Measurements from ENCODE around the gene DKK1. TPM values are rescaled to one million over a fixed set of nuclear protein-coding genes. Genes with fewer than 3 reads are reported as not detected.
A peak's percentile ranks its signal among the peaks of the same experiment; 100 is the strongest.
"Not testable (repeated sequence)": the region's sequence is repeated elsewhere in the genome, so short reads cannot be mapped to it uniquely, and the experiment has no call there.

DKK1 gene
- total RNA-seq, 1 donor from 2014 or later = 26.5 TPM

DNA sequence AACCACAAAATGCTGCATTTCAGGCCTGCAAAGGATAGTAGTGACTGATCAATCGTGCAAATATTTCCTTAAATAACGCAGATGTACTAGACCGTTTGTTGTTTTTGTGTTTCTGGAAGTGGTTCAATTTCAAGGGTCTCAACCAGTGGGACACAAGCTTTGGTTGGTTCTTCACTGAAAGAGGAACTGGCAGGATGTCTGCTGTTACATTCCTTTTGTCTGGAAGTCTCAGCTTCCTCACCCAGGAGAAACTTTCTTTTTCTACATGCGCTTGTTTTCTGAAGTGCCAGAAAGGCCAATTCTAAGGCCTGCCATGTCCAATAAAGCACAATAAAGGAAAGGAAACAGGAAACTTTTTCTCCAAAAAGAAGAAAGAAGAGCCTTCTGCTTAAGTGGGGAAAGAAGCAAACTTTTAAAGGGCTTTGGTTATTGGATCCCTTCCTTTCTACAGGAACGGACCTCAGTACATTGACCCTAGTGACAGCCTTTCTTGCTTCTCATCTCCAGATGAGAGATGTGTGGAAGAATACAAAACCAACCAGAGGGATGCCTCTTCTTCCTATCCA lies 4.1 kb downstream of the DKK1 start:
- peak; percentile 25 for DNase-seq (ENCODE audit: low spot score)

DNA sequence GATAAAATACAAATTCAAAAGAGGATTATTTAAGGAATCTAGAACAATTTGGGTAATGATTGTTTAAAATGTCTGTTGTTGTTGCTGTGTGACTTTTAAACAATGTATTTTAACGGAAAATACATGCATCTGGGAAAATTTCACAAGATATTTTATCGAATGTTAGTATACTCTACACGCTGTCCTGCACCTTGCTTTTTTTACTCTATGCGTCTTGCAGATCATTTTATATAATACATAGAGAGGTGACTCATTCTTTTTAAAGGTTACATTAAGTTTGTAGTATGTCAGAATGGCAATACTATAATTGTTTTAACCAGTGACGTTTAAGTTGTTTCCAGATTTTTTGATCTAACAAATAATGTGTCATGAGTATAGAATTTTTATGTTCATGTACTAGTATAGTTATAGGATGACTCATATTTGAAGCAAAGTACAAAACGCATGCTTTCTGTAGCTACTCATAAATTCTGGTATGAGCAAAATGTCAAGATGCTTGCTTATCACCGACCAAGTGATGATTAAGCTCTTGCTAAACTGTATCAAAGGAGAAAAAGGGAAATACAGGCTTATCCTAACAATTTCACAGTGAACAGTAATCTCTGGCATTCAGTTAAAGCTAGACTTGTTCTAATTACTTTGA lies 4.9 kb downstream of the DKK1 start:
- DNase-seq (ENCODE audit: low spot score) = peak; percentile 91

DNA sequence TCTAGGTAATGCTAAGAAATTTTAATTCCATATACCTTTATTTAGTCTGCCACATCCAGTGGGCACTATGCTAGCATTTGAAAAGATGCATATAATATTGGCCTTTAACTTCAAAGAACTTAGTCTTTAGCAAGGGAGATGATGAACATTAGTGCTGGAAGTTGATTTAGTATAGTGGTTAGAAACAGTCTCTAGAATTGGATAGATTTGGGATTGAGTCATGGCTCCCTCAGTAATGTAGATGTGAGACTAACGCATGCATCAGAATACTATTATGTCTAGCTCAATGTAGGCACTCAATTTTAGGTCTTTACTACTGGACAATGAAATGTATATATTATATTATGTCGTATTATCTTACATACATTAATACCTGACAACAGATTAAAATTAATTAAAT lies 5.8 kb downstream of the DKK1 start:
- DNase-seq (ENCODE audit: low spot score) = no peak

DNA sequence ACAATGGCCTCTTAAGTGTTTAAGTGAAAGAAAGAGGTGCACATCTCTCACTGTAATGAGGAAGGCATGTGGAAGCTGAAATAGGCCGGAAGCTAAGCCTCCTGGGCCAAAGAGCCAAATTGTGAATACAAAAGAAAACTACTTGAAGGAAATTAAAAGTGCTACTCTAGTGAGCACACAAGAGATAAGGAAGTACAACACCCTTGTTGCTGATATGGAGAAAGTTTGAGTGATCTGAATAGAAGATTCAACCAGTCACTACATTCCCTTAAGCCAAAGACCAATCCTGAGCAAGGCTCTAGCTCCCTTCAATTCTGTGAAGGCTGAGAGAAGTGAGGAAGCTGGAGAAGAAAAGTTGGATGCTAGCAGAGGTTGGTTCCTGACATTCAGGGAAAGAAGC lies 8.2 kb downstream of the DKK1 start:
- DNase-seq (ENCODE audit: low spot score) = no peak

DNA sequence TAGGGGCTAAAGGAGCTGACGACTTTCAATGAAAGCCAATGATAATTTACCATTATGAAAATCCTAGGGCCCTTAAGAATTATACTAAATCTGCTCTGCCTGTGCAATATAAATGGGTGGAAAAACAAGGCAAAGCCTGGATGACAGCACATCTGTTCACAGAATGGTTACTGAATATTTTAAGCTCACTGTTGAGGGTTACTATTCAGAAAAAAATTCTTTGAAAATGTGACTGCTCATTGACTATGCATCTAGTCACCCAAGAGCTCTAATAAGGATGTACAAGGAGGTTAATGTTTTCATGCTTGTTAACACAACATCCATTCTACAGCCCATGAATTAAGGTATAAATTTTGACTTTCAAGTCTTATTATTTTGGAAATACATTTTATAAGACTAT lies 8.9 kb downstream of the DKK1 start:
- no peak for DNase-seq (ENCODE audit: low spot score)

DNA sequence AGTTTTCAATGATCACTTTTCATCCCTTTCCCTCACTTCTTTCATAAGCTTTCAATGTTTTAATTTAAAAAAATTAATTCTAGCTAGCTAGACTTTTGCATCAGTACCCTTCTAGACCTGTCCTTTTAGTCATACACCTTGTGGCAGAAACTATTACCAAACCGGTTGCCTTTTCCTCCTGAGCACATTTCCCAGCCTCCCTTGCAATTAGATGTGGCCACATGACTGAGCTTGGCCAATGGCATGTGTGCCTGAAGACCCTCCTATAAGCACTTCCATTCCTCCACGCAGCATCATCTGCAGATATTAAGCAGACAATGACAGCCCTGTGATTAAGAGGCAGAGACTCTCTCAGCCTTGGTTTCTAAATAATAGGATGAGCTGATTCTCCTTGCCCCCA lies 12.3 kb downstream of the DKK1 start:
- DNase-seq (ENCODE audit: low spot score) = no peak

DNA sequence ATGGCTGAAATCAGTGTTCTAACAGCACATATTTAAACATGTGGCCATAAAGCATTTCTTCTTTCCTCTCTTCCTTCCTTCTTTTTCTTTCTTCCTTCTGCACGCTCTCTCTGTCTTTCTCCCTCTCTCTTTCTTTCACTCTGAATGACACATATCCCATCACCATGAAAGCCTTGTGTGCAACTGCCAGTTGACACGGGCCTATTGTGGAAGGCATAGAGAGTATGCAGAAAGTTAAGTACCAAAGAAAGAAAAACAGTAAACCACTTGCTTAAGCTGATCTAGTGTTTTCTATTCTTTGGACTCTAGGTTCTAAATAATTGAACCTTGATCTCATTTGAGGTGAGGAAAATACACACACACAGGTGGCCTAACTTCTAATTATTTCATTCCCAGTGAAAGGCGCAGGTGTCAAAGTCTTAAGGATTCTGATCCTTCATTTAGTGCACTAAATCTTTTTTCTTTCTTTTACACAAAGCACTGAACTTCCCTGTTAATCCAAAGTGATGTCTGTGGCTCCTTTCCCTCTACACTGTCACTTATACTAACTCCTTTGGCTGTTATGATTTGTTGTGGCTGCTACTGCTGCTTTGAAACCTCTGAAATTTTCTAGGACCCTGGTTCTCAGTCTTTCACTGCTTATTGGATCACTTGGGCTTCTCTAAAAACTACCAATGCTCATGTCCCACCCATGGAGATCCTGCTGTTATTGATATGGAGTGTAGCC lies 17.7 kb downstream of the DKK1 start:
- DNase-seq (ENCODE audit: low spot score) = no peak

DNA sequence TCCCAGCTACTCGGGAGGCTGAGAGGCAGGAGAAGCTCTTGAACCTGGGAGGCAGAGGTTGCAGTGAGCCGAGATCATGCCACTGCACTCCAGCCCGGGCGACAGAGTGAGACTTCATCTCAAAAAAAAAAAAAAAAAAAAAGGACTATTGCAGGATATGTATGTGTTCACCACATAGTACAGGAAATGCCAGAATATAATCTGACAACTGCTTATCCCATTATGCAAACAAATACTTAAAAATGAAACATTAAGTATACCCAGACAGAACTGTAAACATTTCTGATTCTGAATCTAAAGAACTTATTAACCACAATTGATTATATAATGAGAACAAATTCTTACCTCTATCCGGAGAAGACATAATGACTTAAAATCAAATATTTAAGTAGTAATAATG lies 18.7 kb downstream of the DKK1 start:
- DNase-seq (ENCODE audit: low spot score) = no peak

DNA sequence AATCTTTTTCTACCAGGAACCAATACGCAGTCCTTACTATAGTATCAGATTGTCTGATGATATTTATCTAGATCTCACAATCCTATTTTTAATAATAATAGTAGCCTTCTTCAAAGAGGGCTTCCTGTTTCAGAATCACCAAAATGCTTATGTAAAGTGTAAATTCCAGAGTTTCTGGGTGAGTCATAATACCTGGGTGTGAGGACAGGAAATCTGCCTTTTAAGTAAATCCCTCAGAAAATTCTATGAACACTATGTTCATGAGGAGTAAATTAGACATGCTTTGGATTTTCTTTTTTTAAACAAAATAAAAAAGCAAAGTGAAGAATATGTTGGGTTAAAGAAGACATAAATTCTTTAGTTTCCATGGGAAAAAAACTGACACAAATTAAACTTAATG lies 20.5 kb downstream of the DKK1 start:
- no peak for DNase-seq (ENCODE audit: low spot score)

DNA sequence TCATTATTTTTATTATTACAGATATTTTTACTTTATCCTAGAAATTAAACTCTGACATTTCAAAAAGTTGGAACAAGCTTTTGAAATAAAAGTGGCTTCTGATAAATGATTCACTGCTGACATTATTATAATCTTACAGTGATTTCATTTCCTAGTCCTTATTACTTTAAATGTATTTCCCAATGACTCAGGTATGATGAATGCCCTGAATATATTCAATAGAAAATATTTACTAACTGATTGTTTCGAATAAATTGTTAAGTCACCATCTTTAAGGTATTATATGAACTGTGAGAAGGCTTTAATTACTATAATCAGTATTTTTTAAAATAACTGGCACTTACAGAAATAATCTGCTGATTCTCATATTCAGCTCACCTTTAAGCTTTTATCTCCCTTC lies 21.6 kb downstream of the DKK1 start:
- no peak for DNase-seq (ENCODE audit: low spot score)

DNA sequence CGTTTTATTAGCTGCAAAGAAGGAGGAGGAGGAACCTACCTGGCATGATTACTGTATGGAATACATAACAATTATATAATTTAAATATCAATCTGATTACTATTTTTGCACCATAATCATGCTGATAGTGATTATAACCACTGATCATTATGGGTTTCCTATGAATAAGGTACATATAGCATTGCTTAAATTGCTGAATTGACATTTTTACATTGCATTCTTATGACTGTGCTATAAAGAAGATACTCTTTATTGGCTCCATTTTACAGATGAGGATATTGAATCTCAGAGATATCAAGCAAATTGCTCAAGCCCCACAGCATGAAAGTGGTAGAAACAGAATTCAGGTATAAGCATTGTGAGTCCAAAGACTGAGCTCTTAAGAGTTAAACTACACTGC lies 23.1 kb downstream of the DKK1 start:
- DNase-seq (ENCODE audit: low spot score) = no peak

DNA sequence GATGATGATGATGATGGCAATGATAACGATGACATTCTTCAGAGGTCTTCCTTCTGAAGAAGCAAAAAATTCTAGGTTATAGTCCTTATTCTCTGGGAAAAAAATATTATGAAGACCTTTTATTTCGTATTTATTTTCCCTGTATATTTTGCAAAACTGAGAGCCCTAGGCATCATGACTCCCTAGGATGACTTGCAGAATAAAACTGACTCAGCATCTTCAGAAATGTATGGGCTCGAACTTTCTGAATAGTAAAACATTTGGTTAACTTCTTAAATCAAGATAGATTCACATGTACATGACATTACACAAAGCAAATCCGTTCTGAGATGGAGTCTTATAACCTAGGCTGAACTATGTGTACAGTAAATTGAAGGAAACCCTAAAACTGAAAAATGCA lies 29.4 kb downstream of the DKK1 start:
- no peak for DNase-seq (ENCODE audit: low spot score)

DNA sequence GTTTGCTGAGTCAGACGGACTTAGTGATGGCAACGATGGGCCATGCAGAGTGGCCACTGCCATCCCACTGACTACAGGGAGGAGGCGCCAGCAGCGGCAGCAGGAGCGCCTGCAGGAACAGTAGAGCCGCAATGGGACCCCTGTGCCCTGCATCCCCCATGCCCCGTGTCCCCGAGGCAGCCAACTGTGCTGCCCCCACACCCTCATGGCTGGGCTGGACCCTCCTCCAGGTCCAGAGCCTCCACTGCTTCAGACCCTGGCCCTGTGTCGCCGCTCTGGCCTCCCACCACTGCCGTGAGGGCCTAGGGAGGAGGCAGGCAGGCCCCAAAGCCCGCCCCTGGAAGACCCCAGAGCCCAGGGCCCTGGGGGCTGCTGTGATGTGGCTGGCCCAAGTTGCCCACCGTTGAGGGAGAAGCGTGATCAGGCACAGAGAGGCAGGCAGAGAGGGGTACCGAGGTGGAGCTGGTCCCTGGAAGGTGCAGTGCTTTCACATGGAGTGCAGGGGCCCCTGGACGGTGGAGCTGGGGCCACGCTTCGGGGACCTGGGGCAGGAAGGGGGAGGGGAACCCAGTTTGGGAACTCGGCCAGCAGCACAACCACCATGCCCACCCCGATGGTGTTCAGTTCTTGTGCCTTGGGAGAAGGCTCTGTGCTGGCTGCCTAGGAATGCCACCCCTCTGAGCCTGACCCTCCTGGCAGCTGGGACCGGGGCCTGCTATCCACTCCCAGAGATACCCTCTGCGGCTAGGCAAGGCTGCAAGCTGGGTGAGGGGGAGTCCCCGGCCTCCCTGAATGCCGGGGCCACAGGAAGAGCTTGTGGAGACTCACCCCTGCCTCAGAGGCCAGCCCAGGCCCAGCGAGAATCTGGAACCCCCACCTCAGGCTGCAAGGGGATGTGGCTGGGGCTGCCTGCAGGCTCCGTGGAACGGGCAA lies 32.6 kb downstream of the DKK1 start:
- DNase-seq (ENCODE audit: low spot score) = no peak

DNA sequence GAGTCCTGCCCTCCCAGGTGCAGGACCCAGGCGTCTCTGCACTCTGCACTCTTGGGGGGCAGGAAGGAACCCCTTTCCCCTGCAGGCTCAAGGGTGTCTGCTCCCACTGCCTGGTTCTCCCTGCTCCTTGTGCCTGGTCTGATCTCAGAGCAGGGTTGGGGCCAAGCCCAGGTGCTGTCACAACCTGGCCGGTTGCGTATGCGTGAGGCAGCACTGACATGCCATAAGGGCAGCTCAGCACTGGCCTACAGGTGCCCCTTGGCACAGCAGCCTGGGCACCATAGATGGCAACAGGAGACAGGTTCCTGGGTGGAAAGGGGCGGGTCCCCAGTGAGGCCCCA lies 33.2 kb downstream of the DKK1 start:
- no peak for DNase-seq (ENCODE audit: low spot score)

DNA sequence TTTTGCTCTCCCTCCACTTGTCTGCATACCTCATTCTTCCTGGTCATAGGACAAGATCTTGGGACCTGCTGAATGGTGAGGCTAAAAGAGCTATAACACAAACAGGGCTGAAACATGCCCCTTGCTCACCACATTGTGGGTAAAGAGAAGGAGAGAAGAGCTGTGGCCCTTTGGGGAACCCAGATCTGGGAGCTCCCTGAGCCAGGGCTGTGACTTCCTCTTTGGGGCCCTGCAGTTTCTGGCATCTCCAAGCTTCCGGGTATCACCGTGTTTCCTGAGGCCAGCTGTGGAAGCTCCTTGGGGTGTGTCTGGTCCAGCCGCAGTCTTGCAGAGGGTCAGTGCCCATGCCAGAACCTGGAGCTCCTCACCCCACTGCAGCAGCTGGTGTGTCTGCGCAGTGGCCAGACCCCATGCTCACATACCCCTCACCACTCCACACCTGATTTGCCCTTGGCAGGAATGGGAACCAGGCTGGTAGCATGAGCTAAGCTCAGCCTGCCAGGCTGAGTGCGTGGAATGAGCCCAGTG lies 34.0 kb downstream of the DKK1 start:
- no peak for DNase-seq (ENCODE audit: low spot score)

DNA sequence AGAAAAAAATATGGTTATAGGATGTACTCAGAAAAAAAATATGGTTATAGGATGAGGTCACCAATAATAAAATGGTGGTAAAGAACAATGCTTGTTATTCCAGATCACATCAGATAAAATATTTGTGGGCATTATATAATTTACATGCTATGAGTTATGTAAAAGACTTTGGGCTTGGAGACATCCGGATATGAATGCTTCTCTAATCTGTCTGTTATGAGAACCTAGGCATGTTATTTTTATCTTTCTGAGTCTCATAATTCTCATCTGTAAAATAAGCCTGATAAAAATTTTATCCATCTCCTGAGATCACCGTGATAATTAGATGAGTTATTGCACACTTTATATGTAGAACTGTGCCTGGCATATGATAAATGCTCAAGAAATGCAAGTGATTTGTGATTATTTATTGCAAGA lies 37.8 kb downstream of the DKK1 start:
- peak; percentile 26 for DNase-seq (ENCODE audit: low spot score)

DNA sequence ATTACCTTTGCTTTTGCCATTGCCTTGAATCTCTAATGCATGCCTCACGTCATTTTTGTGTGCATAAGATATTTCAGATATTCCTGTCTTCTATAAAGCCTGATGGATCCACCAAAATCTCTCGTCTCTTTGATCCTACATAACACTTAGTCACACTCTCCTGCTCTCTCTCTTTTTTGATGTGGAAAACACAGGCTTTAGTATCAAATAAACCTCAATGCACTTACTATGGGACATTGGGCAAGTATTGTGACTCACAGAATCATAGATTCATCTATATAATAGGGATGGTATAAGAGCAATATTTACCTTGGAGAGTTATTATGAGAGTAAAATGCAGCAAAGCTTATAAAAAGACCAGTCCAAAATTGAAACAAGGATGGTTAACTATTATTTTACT lies 39.1 kb downstream of the DKK1 start:
- peak; percentile 65 for DNase-seq (ENCODE audit: low spot score)

DNA sequence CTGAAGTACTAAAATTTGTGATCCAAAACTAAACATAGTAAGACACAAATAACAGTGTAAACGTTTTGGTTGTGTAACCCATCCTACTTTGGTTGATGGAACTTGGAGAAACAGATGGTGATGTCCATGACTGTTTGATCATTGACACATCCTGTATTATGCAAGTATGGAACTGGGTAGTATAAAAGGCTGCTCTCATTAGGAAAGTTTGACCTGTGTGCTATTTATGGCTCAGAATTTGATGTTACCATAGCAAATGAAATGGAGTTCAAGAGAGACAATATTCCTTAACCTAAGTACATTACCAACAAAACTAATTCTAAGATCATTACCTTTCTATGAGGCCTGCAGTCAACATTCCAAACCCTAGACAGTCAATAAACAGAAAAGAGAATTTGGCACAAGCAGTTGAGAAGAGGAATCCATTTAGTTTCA lies 39.9 kb downstream of the DKK1 start:
- DNase-seq (ENCODE audit: low spot score) = no peak

DNA sequence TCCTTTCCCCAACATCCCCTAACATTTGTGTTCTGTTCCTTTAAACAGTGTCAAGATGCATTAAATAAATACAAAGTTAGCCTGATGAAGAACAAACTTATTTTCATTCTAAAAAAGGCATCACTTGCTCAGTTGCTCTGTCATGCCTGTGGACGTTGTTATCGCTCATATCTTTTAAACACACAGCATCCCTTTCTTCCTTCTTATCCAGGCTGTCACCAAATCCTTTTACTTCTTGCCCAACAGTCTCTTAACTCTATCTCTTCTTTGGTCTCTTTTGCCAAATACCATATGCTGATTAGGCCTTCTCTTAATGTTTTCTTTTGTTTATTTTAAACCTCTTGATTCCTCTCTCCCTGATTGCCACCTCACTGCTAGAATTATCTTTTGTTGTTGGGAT lies 43.9 kb downstream of the DKK1 start:
- DNase-seq (ENCODE audit: low spot score) = peak; percentile 63

DNA sequence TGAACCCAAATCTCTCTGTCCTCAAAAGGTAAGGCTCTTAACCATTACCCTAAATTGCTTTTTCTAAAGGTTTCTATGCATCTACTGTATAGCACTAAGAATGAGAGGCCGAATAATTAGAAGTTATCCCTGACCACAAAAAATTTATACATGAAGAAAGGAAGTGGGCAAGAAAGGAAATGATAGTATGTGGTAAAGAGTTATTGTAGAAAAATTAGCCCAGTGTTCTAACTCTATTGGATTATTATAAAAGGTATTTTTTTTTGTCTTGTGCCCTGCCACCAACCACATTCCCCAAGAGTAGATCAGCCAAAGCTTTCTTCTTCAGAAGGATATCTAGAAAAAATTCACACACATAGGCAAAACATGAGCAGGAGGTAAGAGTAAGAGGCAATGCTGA lies 45.4 kb downstream of the DKK1 start:
- no peak for DNase-seq (ENCODE audit: low spot score)

DNA sequence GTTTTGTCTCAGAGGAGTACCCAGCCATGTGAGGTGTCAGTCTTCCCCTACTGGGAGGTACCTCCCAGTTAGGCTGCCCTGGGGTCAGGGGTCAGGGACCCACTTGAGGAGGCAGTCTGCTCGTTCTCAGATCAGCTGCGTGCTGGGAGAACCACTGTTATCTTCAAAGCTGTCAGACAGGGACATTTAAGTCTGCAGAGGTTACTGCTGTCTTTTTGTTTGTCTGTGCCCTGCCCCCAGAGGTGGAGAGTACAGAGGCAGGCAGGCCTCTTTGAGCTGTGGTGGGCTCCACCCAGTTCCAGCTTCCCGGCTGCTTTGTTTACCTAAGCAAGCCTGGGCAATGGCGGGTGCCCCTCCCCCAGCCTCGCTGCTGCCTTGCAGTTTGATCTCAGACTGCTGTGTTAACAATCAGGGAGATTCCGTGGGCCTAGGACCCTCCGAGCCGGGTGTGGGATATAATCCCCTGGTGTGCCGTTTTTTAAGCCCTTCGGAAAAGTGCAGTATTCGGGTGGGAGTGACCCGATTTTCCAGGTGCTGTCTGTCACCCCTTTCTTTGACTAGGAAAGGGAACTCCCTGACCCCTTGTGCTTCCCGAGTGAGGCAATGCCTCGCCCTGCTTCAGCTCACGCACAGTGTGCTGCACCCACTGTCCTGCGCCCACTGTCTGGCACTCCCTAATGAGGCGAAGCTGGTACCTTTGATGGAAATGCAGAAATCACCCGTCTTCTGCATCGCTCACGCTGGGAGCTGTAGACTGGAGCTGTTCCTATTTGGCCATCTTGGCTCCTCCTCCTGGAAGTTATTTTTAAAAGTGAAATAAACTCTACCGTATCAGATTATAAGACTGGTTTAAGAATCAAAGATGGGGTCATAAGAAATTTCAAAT lies 51.7 kb downstream of the DKK1 start:
- not testable (repeated sequence) for DNase-seq (ENCODE audit: low spot score)

Data from umbilical cord (tissue), 2 donors.